ENCODE measurements around the gene ENTPD1. TPM values are rescaled to one million over a fixed set of nuclear protein-coding genes. Genes with fewer than 3 reads are reported as not detected.

The ENTPD1 gene
- polyA plus RNA-seq, 3 donors = 62.2 to 71.1 (median 70.4) TPM

GRCh38 chr10:95745501-95745900, 10.5 kb upstream of the ENTPD1 start:
- no peak overlapping the region for H3K4me3 Mint-ChIP-seq
- Histone ChIP-seq H3K27me3 (ENCODE audit: control insufficient read depth in 2 of 2, insufficient read depth in 2 of 2, low read length in 2 of 2) (no peaks in the 10 kb centered on the region), H3K36me3 (replicated peaks in 1 of 2; ENCODE audit: control insufficient read depth in 1 of 2, insufficient read depth in 2 of 2, low read length in 2 of 2) (no peaks in the 10 kb centered on the region), H3K4me3 (replicated peaks in 1 of 3; ENCODE audit: low read depth in 2 of 3, low read length in 3 of 3) (no peak overlapping the region), H3K9me3 (replicated peaks in 1 of 2; ENCODE audit: control insufficient read depth in 1 of 2, insufficient read depth in 1 of 2, low read length in 2 of 2) (peaks cover 0 to 6% of the 10 kb centered on the region in 2 donors), H3K9ac (ENCODE audit: insufficient read depth, low read length, poor library complexity, severe bottlenecking) (no peak overlapping the region), H3K79me2 (ENCODE audit: insufficient read depth, low read length) (no peaks in the 10 kb centered on the region), H3K4me1 (ENCODE audit: control insufficient read depth in 1 of 2, insufficient read depth in 2 of 2, low read length in 2 of 2) (peaks cover 13 to 15% of the 10 kb centered on the region in 2 donors), H3K4me2 (replicated peaks; ENCODE audit: extremely low read depth, low read length, poor library complexity, severe bottlenecking) (no peak overlapping the region), H4K20me1 (ENCODE audit: insufficient read depth, low read length) (no peaks in the 10 kb centered on the region), H2AFZ (ENCODE audit: insufficient read depth, low read depth, low read length, poor library complexity, severe bottlenecking) (no peak overlapping the region), H3K27ac (ENCODE audit: low read depth in 1 of 2, low read length in 2 of 2) (no peak overlapping the region)
- WGBS (ENCODE audit: insufficient coverage) = 78% methylated on average over 2 of the region's 2 CpGs
- H3K27ac Mint-ChIP-seq = no peak overlapping the region
- peaks cover 0 to 14% (median 3%) of the 10 kb centered on the region in 7 donors for H3K9me3 Mint-ChIP-seq
- H3K27me3 Mint-ChIP-seq (ENCODE audit: low read depth in 3 of 3) = peaks cover 0 to 3% (median 0%) of the 10 kb centered on the region in 3 donors
- H3K4me1 Mint-ChIP-seq = peaks cover 26% of the 10 kb centered on the region
- no peak for TF ChIP-seq CTCF (IDR thresholded peaks at IDR 0.05)
- H3K36me3 Mint-ChIP-seq = peaks cover 17% of the 10 kb centered on the region in 2 donors
- intact Hi-C loops (cut with micrococcal nuclease) = no loop called here
- no peak for DNase-seq

GRCh38 chr10:95748349-95748748, 7.6 kb upstream of the ENTPD1 start:
- no peak overlapping the region for H3K27ac Mint-ChIP-seq
- Histone ChIP-seq H3K4me2 (replicated peaks; ENCODE audit: extremely low read depth, low read length, poor library complexity, severe bottlenecking) (no peak overlapping the region), H3K9me3 (replicated peaks in 1 of 2; ENCODE audit: control insufficient read depth in 1 of 2, insufficient read depth in 1 of 2, low read length in 2 of 2) (peaks cover 0 to 6% of the 10 kb centered on the region in 2 donors), H3K27me3 (ENCODE audit: control insufficient read depth in 2 of 2, insufficient read depth in 2 of 2, low read length in 2 of 2) (no peaks in the 10 kb centered on the region), H3K9ac (ENCODE audit: insufficient read depth, low read length, poor library complexity, severe bottlenecking) (no peak overlapping the region), H3K79me2 (ENCODE audit: insufficient read depth, low read length) (no peaks in the 10 kb centered on the region), H3K4me3 (replicated peaks in 1 of 3; ENCODE audit: low read depth in 2 of 3, low read length in 3 of 3) (no peak overlapping the region), H4K20me1 (ENCODE audit: insufficient read depth, low read length) (no peaks in the 10 kb centered on the region), H3K36me3 (replicated peaks in 1 of 2; ENCODE audit: control insufficient read depth in 1 of 2, insufficient read depth in 2 of 2, low read length in 2 of 2) (no peaks in the 10 kb centered on the region), H3K27ac (ENCODE audit: low read depth in 1 of 2, low read length in 2 of 2) (no peak overlapping the region), H3K4me1 (ENCODE audit: control insufficient read depth in 1 of 2, insufficient read depth in 2 of 2, low read length in 2 of 2) (peaks cover 0 to 3% of the 10 kb centered on the region in 2 donors), H2AFZ (ENCODE audit: insufficient read depth, low read depth, low read length, poor library complexity, severe bottlenecking) (no peak overlapping the region)
- H3K4me1 Mint-ChIP-seq = peaks cover 8% of the 10 kb centered on the region
- H3K27me3 Mint-ChIP-seq (ENCODE audit: low read depth in 3 of 3) = peaks cover 0 to 1% (median 0%) of the 10 kb centered on the region in 3 donors
- no peak overlapping the region for H3K4me3 Mint-ChIP-seq
- no peak for DNase-seq
- peaks cover 16 to 18% of the 10 kb centered on the region in 2 donors for H3K36me3 Mint-ChIP-seq
- H3K9me3 Mint-ChIP-seq = peaks cover 0 to 12% (median 3%) of the 10 kb centered on the region in 7 donors
- no peak for TF ChIP-seq CTCF (IDR thresholded peaks at IDR 0.05)
- intact Hi-C loops (cut with micrococcal nuclease) = no loop called here

All from CD14-positive monocyte (primary cell).